ENCODE results near the gene KIAA0930.

Gene KIAA0930

GRCh38 chr22:45197606-45198462 is 42.9 kb downstream of the KIAA0930 start:
- POLR2A ChIA-PET: interaction anchor here (0.6 kb wide), 1 partner anchor 18 kb away, joined by 4 read pairs; no protein-coding TSS in a partner anchor
- Histone ChIP-seq H3K4me1 (ENCODE audit: control extremely low read depth in 1 of 4, control insufficient read depth in 4 of 4, insufficient read depth in 4 of 4, low read length in 3 of 4) (no peaks in the 10 kb centered on the region), H3K36me3 (ENCODE audit: control insufficient read depth in 4 of 4, insufficient read depth in 4 of 4, low read length in 3 of 4) (peaks cover 10 to 86% (median 61%) of the 10 kb centered on the region in 4 experiments), H3K9me3 (ENCODE audit: control extremely low read depth in 1 of 5, control insufficient read depth in 4 of 5, insufficient read depth in 2 of 5, low read depth in 1 of 5, low read length in 4 of 5) (no peaks in the 10 kb centered on the region), H3K4me3 (ENCODE audit: control insufficient read depth in 1 of 7, extremely low read depth in 1 of 7, insufficient read depth in 4 of 7, low read depth in 2 of 7, low read length in 6 of 7) (no peak overlapping the region), H3K27me3 (replicated peaks in 2 of 5; ENCODE audit: control insufficient read depth in 4 of 5, insufficient read depth in 5 of 5, low read length in 4 of 5) (no peaks in the 10 kb centered on the region), H3K27ac (ENCODE audit: insufficient read depth in 1 of 2, low read depth in 1 of 2, low read length in 2 of 2, poor library complexity in 1 of 2, severe bottlenecking in 2 of 2) (no peak overlapping the region)
- no peak for DNase-seq
- 97% methylated on average over 23 of the region's 28 CpGs for WGBS (ENCODE audit: insufficient coverage)
- CTCF ChIA-PET: no interaction called here

- Histone ChIP-seq H3K36me3 (ENCODE audit: control insufficient read depth in 4 of 4, insufficient read depth in 4 of 4, low read length in 3 of 4) (peaks cover 6 to 80% (median 55%) of the 10 kb centered on the region in 4 experiments), H3K4me1 (ENCODE audit: control extremely low read depth in 1 of 4, control insufficient read depth in 4 of 4, insufficient read depth in 4 of 4, low read length in 3 of 4) (no peaks in the 10 kb centered on the region), H3K27ac (ENCODE audit: insufficient read depth in 1 of 2, low read depth in 1 of 2, low read length in 2 of 2, poor library complexity in 1 of 2, severe bottlenecking in 2 of 2) (no peak overlapping the region), H3K4me3 (ENCODE audit: control insufficient read depth in 1 of 7, extremely low read depth in 1 of 7, insufficient read depth in 4 of 7, low read depth in 2 of 7, low read length in 6 of 7) (no peak overlapping the region), H3K9me3 (ENCODE audit: control extremely low read depth in 1 of 5, control insufficient read depth in 4 of 5, insufficient read depth in 2 of 5, low read depth in 1 of 5, low read length in 4 of 5) (no peaks in the 10 kb centered on the region), H3K27me3 (replicated peaks in 2 of 5; ENCODE audit: control insufficient read depth in 4 of 5, insufficient read depth in 5 of 5, low read length in 4 of 5) (no peaks in the 10 kb centered on the region)
- no peak for DNase-seq
- POLR2A ChIA-PET: interaction anchor here (0.6 kb wide), 1 partner anchor 19 kb away, joined by 4 read pairs; no protein-coding TSS in a partner anchor
- CTCF ChIA-PET: no interaction called here
- WGBS (ENCODE audit: insufficient coverage): 93% methylated on average over 33 of the region's 34 CpGs
These were observed 43.6 kb downstream of the KIAA0930 start for GRCh38 chr22:45196926-45197605.

- ChIA-PET POLR2A (no interaction called here), CTCF (no interaction called here)
- no peak overlapping the region for H3K27ac ChIP-seq (ENCODE audit: insufficient read depth in 1 of 2, low read depth in 1 of 2, low read length in 2 of 2, poor library complexity in 1 of 2, severe bottlenecking in 2 of 2)
- H3K27me3 ChIP-seq (replicated peaks in 2 of 5; ENCODE audit: control insufficient read depth in 4 of 5, insufficient read depth in 5 of 5, low read length in 4 of 5): no peaks in the 10 kb centered on the region
- H3K9me3 ChIP-seq (ENCODE audit: control extremely low read depth in 1 of 5, control insufficient read depth in 4 of 5, insufficient read depth in 2 of 5, low read depth in 1 of 5, low read length in 4 of 5): no peaks in the 10 kb centered on the region
- 99% methylated on average over 12 of the region's 16 CpGs for WGBS (ENCODE audit: insufficient coverage)
- H3K4me3 ChIP-seq (ENCODE audit: control insufficient read depth in 1 of 7, extremely low read depth in 1 of 7, insufficient read depth in 4 of 7, low read depth in 2 of 7, low read length in 6 of 7): no peak overlapping the region
- H3K36me3 ChIP-seq (ENCODE audit: control insufficient read depth in 4 of 4, insufficient read depth in 4 of 4, low read length in 3 of 4): peaks cover 6 to 73% (median 49%) of the 10 kb centered on the region in 4 experiments
- H3K4me1 ChIP-seq (ENCODE audit: control extremely low read depth in 1 of 4, control insufficient read depth in 4 of 4, insufficient read depth in 4 of 4, low read length in 3 of 4): no peaks in the 10 kb centered on the region
- no peak for DNase-seq
These were observed 44.4 kb downstream of the KIAA0930 start for GRCh38 chr22:45196308-45196707.

- Histone ChIP-seq H3K9me3 (ENCODE audit: control extremely low read depth in 1 of 5, control insufficient read depth in 4 of 5, insufficient read depth in 2 of 5, low read depth in 1 of 5, low read length in 4 of 5) (no peaks in the 10 kb centered on the region), H3K4me3 (ENCODE audit: control insufficient read depth in 1 of 7, extremely low read depth in 1 of 7, insufficient read depth in 4 of 7, low read depth in 2 of 7, low read length in 6 of 7) (no peak overlapping the region), H3K27ac (ENCODE audit: insufficient read depth in 1 of 2, low read depth in 1 of 2, low read length in 2 of 2, poor library complexity in 1 of 2, severe bottlenecking in 2 of 2) (no peak overlapping the region), H3K27me3 (replicated peaks in 2 of 5; ENCODE audit: control insufficient read depth in 4 of 5, insufficient read depth in 5 of 5, low read length in 4 of 5) (no peaks in the 10 kb centered on the region), H3K36me3 (ENCODE audit: control insufficient read depth in 4 of 4, insufficient read depth in 4 of 4, low read length in 3 of 4) (peaks cover 6 to 72% (median 42%) of the 10 kb centered on the region in 4 experiments), H3K4me1 (ENCODE audit: control extremely low read depth in 1 of 4, control insufficient read depth in 4 of 4, insufficient read depth in 4 of 4, low read length in 3 of 4) (no peaks in the 10 kb centered on the region)
- no peak for DNase-seq
- WGBS (ENCODE audit: insufficient coverage): 92% methylated on average over 6 of the region's 7 CpGs
- ChIA-PET POLR2A (no interaction called here), CTCF (interaction anchor here (0.6 to 1.2 kb wide), 2 partner anchors 10 to 1993 kb away, joined by 3 read pairs; no protein-coding TSS in a partner anchor)
These were observed 45.1 kb downstream of the KIAA0930 start for GRCh38 chr22:45195616-45196015.

GRCh38 chr22:45194686-45195085 is 46.0 kb downstream of the KIAA0930 start:
- ChIA-PET CTCF (interaction anchor here (1.2 kb wide), 1 partner anchor 9 kb away, joined by 3 read pairs; no protein-coding TSS in a partner anchor), POLR2A (no interaction called here)
- no peak overlapping the region for H3K27ac ChIP-seq (ENCODE audit: insufficient read depth in 1 of 2, low read depth in 1 of 2, low read length in 2 of 2, poor library complexity in 1 of 2, severe bottlenecking in 2 of 2)
- H3K4me1 ChIP-seq (ENCODE audit: control extremely low read depth in 1 of 4, control insufficient read depth in 4 of 4, insufficient read depth in 4 of 4, low read length in 3 of 4): no peaks in the 10 kb centered on the region
- peaks cover 2 to 64% (median 37%) of the 10 kb centered on the region in 4 experiments for H3K36me3 ChIP-seq (ENCODE audit: control insufficient read depth in 4 of 4, insufficient read depth in 4 of 4, low read length in 3 of 4)
- H3K27me3 ChIP-seq (replicated peaks in 2 of 5; ENCODE audit: control insufficient read depth in 4 of 5, insufficient read depth in 5 of 5, low read length in 4 of 5): no peaks in the 10 kb centered on the region
- WGBS (ENCODE audit: insufficient coverage): 95% methylated on average over 17 of the region's 17 CpGs
- DNase-seq: no peak
- H3K4me3 ChIP-seq (ENCODE audit: control insufficient read depth in 1 of 7, extremely low read depth in 1 of 7, insufficient read depth in 4 of 7, low read depth in 2 of 7, low read length in 6 of 7): no peak overlapping the region
- no peaks in the 10 kb centered on the region for H3K9me3 ChIP-seq (ENCODE audit: control extremely low read depth in 1 of 5, control insufficient read depth in 4 of 5, insufficient read depth in 2 of 5, low read depth in 1 of 5, low read length in 4 of 5)

- peaks cover 2 to 50% (median 29%) of the 10 kb centered on the region in 4 experiments for H3K36me3 ChIP-seq (ENCODE audit: control insufficient read depth in 4 of 4, insufficient read depth in 4 of 4, low read length in 3 of 4)
- H3K4me3 ChIP-seq (ENCODE audit: control insufficient read depth in 1 of 7, extremely low read depth in 1 of 7, insufficient read depth in 4 of 7, low read depth in 2 of 7, low read length in 6 of 7): no peak overlapping the region
- ChIA-PET CTCF (interaction anchor here (1.3 kb wide), 1 partner anchor 24 kb away, joined by 4 read pairs; no protein-coding TSS in a partner anchor), POLR2A (no interaction called here)
- no peak for DNase-seq
- 83% methylated on average over 13 of the region's 13 CpGs for WGBS (ENCODE audit: insufficient coverage)
- no peaks in the 10 kb centered on the region for H3K27me3 ChIP-seq (replicated peaks in 2 of 5; ENCODE audit: control insufficient read depth in 4 of 5, insufficient read depth in 5 of 5, low read length in 4 of 5)
- no peaks in the 10 kb centered on the region for H3K4me1 ChIP-seq (ENCODE audit: control extremely low read depth in 1 of 4, control insufficient read depth in 4 of 4, insufficient read depth in 4 of 4, low read length in 3 of 4)
- H3K9me3 ChIP-seq (ENCODE audit: control extremely low read depth in 1 of 5, control insufficient read depth in 4 of 5, insufficient read depth in 2 of 5, low read depth in 1 of 5, low read length in 4 of 5): no peaks in the 10 kb centered on the region
- H3K27ac ChIP-seq (ENCODE audit: insufficient read depth in 1 of 2, low read depth in 1 of 2, low read length in 2 of 2, poor library complexity in 1 of 2, severe bottlenecking in 2 of 2): no peak overlapping the region
These were observed 48.0 kb downstream of the KIAA0930 start for GRCh38 chr22:45192701-45193187.

Measured in common myeloid progenitor, CD34-positive (primary cell).